Keratinocyte (primary cell): ENCODE measurements around the gene NEB.

Source experiments
- EZH2 ChIP-seq: IDR thresholded peaks from one replicate; pipeline ENCODE4 v1.6.1; 2012; ENCODE audit warnings: inconsistent platforms, mild to moderate bottlenecking, low read length, moderate library complexity
- TF ChIP-seq, protein P1 (sequence below), 3 experiments: IDR thresholded peaks in 1 of 3; conservative IDR thresholded peaks in 1 of 3; optimal IDR thresholded peaks in 1 of 3; 2 replicates in 2 of 3; 3 replicates in 1 of 3; pipeline versions ENCODE3 to v1.5.1; 2011; ENCODE audit warnings: low read length in 3 of 3, mild to moderate bottlenecking in 3 of 3, moderate library complexity in 2 of 3, control low read depth in 1 of 3, inconsistent platforms in 1 of 3; ENCODE audit not compliant: insufficient read depth in 2 of 3; ENCODE audit errors: extremely low read depth in 1 of 3

DNA sequence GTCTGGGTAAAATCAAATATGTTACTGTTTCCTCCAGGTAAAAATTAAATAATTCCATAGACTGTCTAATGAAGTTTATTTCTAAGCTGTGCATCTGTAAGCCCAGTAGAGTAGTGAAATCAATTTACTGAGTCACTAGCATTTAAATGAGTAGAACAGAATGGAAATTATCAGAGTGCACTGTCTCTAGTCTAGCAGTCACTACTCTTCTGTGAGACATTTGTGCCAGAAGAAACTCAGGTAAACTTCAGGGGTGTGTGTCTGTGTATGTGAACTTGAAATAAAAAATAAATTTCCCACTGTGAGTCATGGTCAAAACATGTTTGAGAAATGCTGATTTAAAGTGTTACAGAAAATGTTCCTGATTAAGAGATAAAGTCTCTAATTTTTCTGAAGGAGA, 178.2 kb downstream of the NEB start:
- TF ChIP-seq EZH2, result no peak
- TF ChIP-seq, protein P1, sequence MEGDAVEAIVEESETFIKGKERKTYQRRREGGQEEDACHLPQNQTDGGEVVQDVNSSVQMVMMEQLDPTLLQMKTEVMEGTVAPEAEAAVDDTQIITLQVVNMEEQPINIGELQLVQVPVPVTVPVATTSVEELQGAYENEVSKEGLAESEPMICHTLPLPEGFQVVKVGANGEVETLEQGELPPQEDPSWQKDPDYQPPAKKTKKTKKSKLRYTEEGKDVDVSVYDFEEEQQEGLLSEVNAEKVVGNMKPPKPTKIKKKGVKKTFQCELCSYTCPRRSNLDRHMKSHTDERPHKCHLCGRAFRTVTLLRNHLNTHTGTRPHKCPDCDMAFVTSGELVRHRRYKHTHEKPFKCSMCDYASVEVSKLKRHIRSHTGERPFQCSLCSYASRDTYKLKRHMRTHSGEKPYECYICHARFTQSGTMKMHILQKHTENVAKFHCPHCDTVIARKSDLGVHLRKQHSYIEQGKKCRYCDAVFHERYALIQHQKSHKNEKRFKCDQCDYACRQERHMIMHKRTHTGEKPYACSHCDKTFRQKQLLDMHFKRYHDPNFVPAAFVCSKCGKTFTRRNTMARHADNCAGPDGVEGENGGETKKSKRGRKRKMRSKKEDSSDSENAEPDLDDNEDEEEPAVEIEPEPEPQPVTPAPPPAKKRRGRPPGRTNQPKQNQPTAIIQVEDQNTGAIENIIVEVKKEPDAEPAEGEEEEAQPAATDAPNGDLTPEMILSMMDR (optimal IDR thresholded peaks at IDR 0.05 in 1 of 3, IDR thresholded peaks at IDR 0.05 in 1 of 3, conservative IDR thresholded peaks at IDR 0.05 in 1 of 3; ENCODE audit: extremely low read depth in 1 of 3, insufficient read depth in 2 of 3, low read length in 3 of 3), result no peak
